Ishikawa (cell line): ENCODE measurements around the gene POLR2E.

Experiments used
- EGR1 ChIP-seq: IDR thresholded peaks from 2 replicates; pipeline ENCODE4 v1.6.1; 2012
- FOXM1 ChIP-seq: IDR thresholded peaks from 2 replicates; pipeline ENCODE4 v1.6.1; 2012; ENCODE audit warnings: low read depth, borderline replicate concordance
- MAX ChIP-seq: IDR thresholded peaks from 2 replicates; pipeline ENCODE4 v1.6.1; 2012
- RAD21 ChIP-seq: IDR thresholded peaks from 2 replicates; pipeline ENCODE4 v1.6.1; 2012; ENCODE audit warnings: low read depth
- REST ChIP-seq: IDR thresholded peaks from 2 replicates; pipeline ENCODE4 v1.6.1; 2012; ENCODE audit warnings: low read depth, mild to moderate bottlenecking
- TAF1 ChIP-seq: IDR thresholded peaks from 2 replicates; pipeline ENCODE4 v1.6.1; 2012; ENCODE audit warnings: low read depth, mild to moderate bottlenecking
- TEAD4 ChIP-seq: IDR thresholded peaks from 2 replicates; pipeline ENCODE4 v1.6.1; 2012
- USF1 ChIP-seq: IDR thresholded peaks from 2 replicates; pipeline ENCODE4 v1.6.1; 2012

- no peak for TF ChIP-seq RAD21
- no peak for TF ChIP-seq USF1
- no peak for TF ChIP-seq TEAD4
- TF ChIP-seq TAF1 = no peak
- no peak for TF ChIP-seq REST
- no peak for TF ChIP-seq FOXM1
- TF ChIP-seq EGR1 = no peak
- no peak for TF ChIP-seq MAX
These were observed 48.7 kb upstream of the POLR2E start for GRCh38 chr19:1143828-1144399.
